Inflammatory macrophage (primary cell): ENCODE measurements around the gene APOE.
A peak's percentile ranks its signal among the peaks of the same experiment; 100 is the strongest.
"Not testable (repeated sequence)": the region's sequence is repeated elsewhere in the genome, so short reads cannot be mapped to it uniquely, and the experiment has no call there.

Source experiments
- DNase-seq, 2 donors: peaks; one replicate each; pipeline ENCODE4 v3.0.0-alpha.2; 2020 to 2022

The APOE gene

GRCh38 chr19:44884566-44884965, 21.0 kb upstream of the APOE start:
- DNase-seq, result no peak

DNA sequence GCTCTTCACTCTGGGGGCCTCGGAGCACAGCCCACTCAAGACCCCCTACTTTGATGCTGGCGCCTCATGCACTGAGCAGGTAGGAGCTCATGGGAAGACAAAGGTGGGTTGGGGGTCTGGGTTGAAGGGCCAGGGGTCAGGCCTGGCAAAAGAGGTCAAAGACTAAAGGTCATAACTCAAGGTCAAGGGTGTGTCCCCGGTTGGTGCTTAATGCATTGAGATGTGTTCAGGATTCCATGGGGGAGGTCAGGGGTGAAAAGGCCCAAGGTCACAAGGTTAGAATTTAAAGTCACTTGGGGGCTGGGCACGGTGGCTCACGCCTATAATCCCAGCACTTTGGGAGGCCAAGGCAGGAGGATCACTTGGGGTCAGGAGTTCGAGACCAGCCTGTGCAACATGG, 19.5 kb upstream of the APOE start:
- DNase-seq, result no peak

- no peak for DNase-seq
Observed at GRCh38 chr19:44887648-44888047, 17.9 kb upstream of the APOE start.

DNA sequence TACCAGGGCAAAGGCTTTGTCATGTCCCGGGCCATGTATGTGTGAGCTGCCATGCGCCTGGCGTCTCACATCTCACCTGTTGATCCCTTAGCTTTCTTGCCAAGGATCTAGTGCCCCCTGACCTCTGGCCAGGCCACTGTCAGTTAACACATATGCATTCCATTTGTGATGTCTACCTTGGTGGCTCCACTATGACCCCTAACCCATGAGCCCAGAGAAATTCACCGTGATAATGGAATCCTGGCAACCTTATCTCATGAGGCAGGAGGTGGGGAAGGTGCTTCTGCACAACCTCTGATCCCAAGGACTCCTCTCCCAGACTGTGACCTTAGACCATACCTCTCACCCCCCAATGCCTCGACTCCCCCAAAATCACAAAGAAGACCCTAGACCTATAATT, 17.3 kb upstream of the APOE start:
- not testable (repeated sequence) for DNase-seq

DNA sequence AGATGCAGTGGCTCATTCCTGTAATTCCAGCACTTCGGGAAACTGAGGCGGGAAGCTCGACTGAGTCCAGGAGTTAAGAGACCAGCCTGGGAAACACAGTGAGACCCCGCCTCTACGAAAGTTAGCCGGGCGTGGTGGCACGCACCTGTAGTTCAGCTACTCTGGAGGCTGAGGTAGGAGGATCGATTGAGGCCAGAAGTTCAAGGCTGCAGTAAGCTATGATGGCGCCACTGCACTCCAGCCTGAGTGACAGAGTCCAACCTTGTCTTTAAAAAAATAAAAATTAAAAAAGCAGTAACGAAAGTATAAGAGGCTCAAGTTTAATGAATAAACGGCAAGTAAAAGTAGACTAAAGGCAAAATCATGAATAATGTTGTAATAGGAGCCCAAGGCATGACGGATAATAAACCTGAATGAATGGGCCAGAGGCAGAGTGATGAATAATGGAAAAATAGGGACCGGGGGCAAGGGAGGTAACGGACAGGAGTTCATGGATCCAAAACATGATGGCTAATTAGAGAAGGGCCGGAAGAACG, 15.7 kb upstream of the APOE start:
- no peak for DNase-seq

DNA sequence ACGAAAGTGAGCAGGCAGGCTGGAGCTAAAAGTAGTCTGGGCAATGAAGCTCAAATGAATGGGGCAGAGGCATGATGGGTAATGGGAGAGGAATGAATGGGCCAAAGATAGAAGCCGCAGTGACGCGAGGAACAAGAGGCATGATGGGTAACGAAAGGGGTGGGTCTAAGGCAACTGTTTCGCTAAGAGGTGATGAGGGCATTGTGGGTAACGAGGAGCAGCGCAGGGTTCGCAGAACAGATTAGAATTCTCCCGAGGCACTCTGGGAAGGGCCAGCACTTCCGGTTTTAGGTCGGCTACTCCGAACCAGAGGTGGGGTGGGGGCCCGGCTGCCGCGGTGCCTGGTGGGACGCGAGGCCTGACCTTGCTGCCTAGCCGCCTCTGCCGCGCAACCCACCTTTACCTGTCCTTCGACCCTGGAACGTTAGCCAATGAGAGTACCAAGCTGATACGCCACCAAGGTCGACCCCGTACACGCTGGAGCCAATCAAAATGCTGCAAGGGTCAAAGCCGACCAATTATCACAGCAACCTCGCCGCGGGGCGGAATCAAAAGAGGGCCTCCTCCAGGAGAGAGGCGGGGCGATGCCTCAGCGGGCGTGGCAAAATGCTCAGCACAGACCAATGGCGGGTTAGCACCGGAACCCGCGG, 15.1 kb upstream of the APOE start:
- peak in 1 of 2 donors; percentile 100 for DNase-seq

GRCh38 chr19:44891016-44891882, 14.3 kb upstream of the APOE start, which contains the start of gene TOMM40:
TOMM40 (plus strand) TSS chr19:44891254; CDS start chr19:44891416, 162 bp downstream.
- peak in 1 of 2 donors; percentile 100 for DNase-seq

GRCh38 chr19:44892932-44893331, 12.7 kb upstream of the APOE start:
- DNase-seq, result peak in 1 of 2 donors; percentile 6

DNA sequence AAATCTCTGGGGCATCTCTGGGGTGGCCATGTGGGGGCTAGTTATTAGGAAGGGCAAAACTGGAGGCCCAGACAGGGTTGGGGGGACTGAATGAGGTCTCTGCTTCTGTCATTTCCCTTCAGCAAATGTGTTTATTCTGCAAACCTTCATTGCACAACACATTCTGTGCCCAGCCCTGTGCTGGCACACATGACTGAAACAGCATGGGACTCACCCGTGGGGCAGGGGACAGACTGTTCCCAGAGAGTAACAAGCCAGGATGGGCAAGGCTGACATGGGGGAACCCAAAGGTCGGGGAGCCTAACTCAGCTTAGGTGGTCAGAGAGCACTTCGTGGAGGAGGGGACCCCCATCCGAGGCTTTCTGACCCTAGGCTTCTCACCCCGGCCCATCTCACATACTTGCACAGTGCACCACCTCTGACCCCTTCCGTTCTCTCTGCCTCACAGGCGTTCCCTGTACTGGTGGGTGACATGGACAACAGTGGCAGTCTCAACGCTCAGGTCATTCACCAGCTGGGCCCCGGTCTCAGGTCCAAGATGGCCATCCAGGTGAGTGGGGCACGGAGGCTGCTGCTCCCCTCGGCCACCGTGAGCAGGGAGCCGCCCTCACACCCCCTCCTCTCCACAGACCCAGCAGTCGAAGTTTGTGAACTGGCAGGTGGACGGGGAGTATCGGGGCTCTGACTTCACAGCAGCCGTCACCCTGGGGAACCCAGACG, 12.1 kb upstream of the APOE start:
- peak; percentile 42 to 55 for DNase-seq

DNA sequence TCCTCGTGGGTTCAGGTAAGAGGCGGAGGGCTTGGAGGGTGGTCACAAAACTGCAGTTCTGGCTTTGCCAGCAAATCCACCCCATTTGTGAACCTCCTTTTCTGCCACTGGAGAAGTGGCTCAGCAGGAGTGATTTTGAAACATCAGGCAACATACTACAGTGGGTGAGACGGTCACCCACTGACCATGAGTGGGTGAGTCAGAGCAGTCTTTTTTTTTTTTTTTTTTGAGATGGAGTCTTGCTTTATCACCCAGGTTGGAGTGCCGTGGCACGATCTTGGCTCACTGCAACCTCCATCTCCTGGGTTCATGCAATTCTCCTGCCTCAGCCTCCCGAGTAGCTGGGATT, 11.6 kb upstream of the APOE start:
- peak; percentile 64 to 85 for DNase-seq

GRCh38 chr19:44894946-44895345, 10.7 kb upstream of the APOE start:
- no peak for DNase-seq

DNA sequence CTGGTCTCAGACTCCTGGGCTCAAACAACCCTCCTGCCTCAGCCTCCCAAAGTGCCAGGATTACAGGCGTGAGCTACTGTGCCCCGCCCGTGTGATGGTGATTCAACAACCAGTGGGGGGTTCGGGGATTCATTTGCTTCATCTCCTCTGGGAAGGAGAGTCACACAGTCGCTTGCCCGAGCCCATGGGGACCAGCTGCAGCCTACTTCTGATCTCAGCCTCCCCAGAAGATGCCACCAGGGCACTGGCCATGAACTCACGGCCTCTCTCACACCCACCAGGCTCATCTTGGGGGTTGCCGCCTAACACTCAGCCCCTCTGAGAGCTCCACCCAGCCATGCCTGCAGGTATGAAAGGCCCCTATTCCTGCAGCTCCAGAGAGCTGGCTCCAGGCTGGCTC, 7.8 kb upstream of the APOE start:
- no peak for DNase-seq

DNA sequence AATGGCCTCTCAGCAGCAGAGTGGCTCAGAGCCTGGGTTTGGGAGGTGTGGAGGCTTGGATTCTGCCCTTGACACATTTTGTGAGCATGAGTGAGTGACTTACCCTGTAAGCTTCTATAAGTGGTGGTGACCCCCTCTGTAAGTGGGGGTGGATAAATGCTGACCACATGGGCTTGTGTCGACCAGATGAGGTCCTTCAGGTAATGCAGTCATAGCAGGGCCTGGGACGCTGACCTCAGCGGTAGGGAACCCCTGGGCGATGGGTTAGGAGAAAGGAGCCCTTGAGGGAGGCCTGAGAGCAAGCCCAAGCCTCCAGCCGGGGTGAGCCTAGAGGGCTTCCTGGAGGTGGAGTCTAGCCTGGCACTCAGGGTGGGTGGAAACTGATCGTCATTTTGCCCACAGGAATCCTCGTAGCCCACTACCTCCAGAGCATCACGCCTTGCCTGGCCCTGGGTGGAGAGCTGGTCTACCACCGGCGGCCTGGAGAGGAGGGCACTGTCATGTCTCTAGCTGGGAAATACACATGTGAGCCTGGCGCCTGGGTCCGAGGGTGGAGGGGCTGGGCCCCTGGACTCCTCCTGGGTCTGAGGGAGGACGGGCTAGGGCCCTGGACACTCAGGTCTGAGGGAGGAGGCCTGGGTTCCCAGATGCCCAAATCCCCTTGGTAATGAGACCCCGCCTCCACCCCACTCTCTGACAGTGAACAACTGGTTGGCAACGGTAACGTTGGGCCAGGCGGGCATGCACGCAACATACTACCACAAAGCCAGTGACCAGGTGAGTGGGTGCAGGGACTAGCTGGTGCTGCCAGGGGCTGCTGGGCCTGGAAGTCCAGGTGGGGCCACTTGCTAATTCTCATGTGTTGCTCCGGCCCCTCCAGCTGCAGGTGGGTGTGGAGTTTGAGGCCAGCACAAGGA, 5.0 kb upstream of the APOE start:
- DNase-seq, result no peak

- DNase-seq, result no peak
Observed at GRCh38 chr19:44903216-44903601, 2.4 kb upstream of the APOE start.

- peak; percentile 65 to 75 for DNase-seq
Observed at GRCh38 chr19:44903602-44904425, 1.8 kb upstream of the APOE start.

GRCh38 chr19:44904426-44904994, 1.1 kb upstream of the APOE start:
- no peak for DNase-seq

DNA sequence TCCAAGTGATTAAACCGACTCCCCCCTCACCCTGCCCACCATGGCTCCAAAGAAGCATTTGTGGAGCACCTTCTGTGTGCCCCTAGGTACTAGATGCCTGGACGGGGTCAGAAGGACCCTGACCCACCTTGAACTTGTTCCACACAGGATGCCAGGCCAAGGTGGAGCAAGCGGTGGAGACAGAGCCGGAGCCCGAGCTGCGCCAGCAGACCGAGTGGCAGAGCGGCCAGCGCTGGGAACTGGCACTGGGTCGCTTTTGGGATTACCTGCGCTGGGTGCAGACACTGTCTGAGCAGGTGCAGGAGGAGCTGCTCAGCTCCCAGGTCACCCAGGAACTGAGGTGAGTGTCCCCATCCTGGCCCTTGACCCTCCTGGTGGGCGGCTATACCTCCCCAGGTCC, 2.0 kb downstream of the APOE start:
- DNase-seq, result no peak

- DNase-seq, result no peak
Observed at GRCh38 chr19:44908074-44908835, 2.7 kb downstream of the APOE start.

- DNase-seq, result no peak
Observed at GRCh38 chr19:44908836-44909261, 3.3 kb downstream of the APOE start.

DNA sequence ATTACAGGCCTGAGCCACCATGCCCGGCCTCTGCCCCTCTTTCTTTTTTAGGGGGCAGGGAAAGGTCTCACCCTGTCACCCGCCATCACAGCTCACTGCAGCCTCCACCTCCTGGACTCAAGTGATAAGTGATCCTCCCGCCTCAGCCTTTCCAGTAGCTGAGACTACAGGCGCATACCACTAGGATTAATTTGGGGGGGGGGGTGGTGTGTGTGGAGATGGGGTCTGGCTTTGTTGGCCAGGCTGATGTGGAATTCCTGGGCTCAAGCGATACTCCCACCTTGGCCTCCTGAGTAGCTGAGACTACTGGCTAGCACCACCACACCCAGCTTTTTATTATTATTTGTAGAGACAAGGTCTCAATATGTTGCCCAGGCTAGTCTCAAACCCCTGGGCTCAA, 4.2 kb downstream of the APOE start:
- DNase-seq, result no peak
